HepG2 (cell line): ENCODE data around the gene TANGO6.

Experiments
- MZF1 ChIP-seq: sonication (generic); formaldehyde crosslinking; IDR thresholded peaks from 2 replicates; pipeline ENCODE4 v1.8.1; 2023; ENCODE audit warnings: mild to moderate bottlenecking, missing genetic modification reagents, borderline replicate concordance
- PITX1 ChIP-seq: sonication (generic); formaldehyde crosslinking; IDR thresholded peaks from 2 replicates; pipeline ENCODE4 v1.5.1; 2020; ENCODE audit warnings: mild to moderate bottlenecking, missing genetic modification reagents
- RAD51 ChIP-seq: fragments of 450-650 bp; IDR thresholded peaks from 2 replicates; pipeline ENCODE4 v1.6.1; 2016; ENCODE audit warnings: borderline replicate concordance
- SMC3 ChIP-seq: IDR thresholded peaks from 2 replicates; pipeline ENCODE4 v1.6.1; 2011; ENCODE audit warnings: low read length, improper control_type of control experiment
- TF ChIP-seq, protein P1 (sequence below): IDR thresholded peaks from 2 replicates; pipeline ENCODE4 v1.6.1; 2012; ENCODE audit warnings: low read length, improper control_type of control experiment

DNA sequence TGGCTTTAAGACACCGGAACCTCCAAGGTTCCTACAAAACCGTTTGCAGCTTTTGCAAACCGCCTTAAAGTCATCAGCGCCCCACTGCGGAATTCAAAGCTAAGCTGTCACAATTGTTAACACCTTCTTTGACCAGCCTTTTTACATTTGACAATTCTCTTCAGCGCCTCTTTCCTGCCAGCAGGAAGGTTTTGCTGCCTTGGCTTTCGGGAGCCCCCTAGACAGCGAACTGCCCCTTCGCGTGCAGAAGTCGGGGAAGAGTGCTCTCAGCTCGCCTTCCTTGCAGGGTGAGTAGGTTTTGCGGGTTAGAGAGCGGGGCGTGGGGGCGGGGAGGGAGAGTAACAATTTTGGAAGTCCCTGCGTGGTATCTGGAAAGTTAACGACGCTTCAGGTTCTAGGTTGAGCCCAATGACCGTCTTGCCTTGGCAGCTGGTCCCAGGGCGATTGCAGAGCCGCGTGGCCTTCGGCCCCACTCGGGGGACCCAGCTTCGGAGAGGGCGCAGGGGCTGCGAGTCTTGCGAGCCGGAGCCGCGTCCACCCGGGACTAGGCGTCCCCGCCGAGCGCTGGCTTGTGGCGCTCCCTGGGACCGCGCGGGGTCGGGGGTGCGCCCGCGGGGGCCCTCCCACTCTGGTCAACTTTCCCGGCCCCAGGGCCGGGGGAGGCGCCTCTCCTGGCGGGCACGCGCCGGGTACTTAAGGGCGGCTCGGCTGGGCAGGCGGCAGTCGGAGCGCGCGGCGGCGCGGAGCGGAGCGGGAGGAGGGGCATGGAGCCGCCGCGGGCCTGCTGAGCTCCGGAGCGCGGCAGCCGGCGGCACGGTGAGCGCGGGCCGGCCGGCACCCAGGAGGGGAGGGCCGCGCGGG, 262.4 kb downstream of the TANGO6 start, which contains the start of gene HAS3:
- TF ChIP-seq PITX1, result no peak
- TF ChIP-seq, protein P1, sequence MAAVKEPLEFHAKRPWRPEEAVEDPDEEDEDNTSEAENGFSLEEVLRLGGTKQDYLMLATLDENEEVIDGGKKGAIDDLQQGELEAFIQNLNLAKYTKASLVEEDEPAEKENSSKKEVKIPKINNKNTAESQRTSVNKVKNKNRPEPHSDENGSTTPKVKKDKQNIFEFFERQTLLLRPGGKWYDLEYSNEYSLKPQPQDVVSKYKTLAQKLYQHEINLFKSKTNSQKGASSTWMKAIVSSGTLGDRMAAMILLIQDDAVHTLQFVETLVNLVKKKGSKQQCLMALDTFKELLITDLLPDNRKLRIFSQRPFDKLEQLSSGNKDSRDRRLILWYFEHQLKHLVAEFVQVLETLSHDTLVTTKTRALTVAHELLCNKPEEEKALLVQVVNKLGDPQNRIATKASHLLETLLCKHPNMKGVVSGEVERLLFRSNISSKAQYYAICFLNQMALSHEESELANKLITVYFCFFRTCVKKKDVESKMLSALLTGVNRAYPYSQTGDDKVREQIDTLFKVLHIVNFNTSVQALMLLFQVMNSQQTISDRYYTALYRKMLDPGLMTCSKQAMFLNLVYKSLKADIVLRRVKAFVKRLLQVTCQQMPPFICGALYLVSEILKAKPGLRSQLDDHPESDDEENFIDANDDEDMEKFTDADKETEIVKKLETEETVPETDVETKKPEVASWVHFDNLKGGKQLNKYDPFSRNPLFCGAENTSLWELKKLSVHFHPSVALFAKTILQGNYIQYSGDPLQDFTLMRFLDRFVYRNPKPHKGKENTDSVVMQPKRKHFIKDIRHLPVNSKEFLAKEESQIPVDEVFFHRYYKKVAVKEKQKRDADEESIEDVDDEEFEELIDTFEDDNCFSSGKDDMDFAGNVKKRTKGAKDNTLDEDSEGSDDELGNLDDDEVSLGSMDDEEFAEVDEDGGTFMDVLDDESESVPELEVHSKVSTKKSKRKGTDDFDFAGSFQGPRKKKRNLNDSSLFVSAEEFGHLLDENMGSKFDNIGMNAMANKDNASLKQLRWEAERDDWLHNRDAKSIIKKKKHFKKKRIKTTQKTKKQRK, result no peak
- TF ChIP-seq SMC3, result no peak
- no peak for TF ChIP-seq RAD51
- no peak for TF ChIP-seq MZF1 (CRISPR knock-in tag)
